Chondrocyte (in vitro differentiated cells): ENCODE data around the gene CWF19L1. TPM values are rescaled to one million over a fixed set of nuclear protein-coding genes. Genes with fewer than 3 reads are reported as not detected.
"Not testable (repeated sequence)": the region's sequence is repeated elsewhere in the genome, so short reads cannot be mapped to it uniquely, and the experiment has no call there.

ENCODE experiments used
- DNase-seq: peaks from one replicate; pipeline ENCODE4 v3.0.0; 2021; ENCODE audit warnings: mixed read lengths, low spot score
- H3K27ac Mint-ChIP-seq: one replicate; pipeline ENCODE4 v1.8.0; 2021; ENCODE audit warnings: mild to moderate bottlenecking, moderate library complexity, mixed read lengths; ENCODE audit not compliant: unreplicated experiment
- H3K27me3 Mint-ChIP-seq: 2 replicates; pipeline ENCODE4 v1.8.0; 2021; ENCODE audit warnings: low read depth, mixed read lengths
- H3K36me3 Mint-ChIP-seq: 2 replicates; pipeline ENCODE4 v1.8.0; 2021; ENCODE audit warnings: low read depth, mixed read lengths
- H3K4me1 Mint-ChIP-seq: 2 replicates; pipeline ENCODE4 v1.8.0; 2021; ENCODE audit warnings: low read depth, mild to moderate bottlenecking, mixed read lengths
- H3K4me3 Mint-ChIP-seq: one replicate; pipeline ENCODE4 v1.8.0; 2021; ENCODE audit warnings: mild to moderate bottlenecking, moderate library complexity, mixed read lengths; ENCODE audit not compliant: unreplicated experiment
- H3K9me3 Mint-ChIP-seq: 2 replicates; pipeline ENCODE4 v1.8.0; 2021; ENCODE audit warnings: low read depth, mixed read lengths
- total RNA-seq: library from RNA; stranded (reverse); gene quantifications from 3 replicates; pipeline ENCODE4 v1.2.1, GENCODE V29; 2021
- TF ChIP-seq, protein P1 (sequence below): fragments of 200-600 bp; sonication (generic); IDR thresholded peaks from 2 replicates; pipeline ENCODE4 v1.5.0; 2021; ENCODE audit warnings: antibody characterized with exemption, mild to moderate bottlenecking, moderate library complexity

CWF19L1 gene
- total RNA-seq, 1 donor from 2014 or later, result 14.1 TPM

DNA sequence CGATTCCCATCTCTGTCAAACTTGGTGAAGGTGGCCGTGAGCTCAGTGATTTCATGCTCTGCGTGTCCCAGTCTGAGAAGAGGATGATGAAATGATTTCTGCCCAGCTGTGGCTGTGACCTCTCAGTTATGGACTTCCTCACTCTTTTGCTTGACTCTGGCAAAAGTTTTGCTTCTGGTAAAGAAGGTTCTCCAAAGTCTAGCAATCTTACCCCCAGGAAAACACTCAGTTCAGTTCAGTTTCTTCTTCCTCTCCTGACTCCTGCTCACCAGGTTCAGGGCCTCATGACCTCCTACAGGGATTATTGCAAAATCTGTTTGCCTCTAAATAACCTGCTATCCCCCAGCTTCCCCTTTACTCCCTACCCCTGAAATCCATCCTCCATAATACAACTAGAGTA, 23.9 kb upstream of the CWF19L1 start:
- peaks cover 7% of the 10 kb centered on the region for H3K4me1 Mint-ChIP-seq
- H3K27me3 Mint-ChIP-seq, result peaks cover 39% of the 10 kb centered on the region
- no peak overlapping the region for H3K4me3 Mint-ChIP-seq
- DNase-seq, result no peak
- TF ChIP-seq, protein P1, sequence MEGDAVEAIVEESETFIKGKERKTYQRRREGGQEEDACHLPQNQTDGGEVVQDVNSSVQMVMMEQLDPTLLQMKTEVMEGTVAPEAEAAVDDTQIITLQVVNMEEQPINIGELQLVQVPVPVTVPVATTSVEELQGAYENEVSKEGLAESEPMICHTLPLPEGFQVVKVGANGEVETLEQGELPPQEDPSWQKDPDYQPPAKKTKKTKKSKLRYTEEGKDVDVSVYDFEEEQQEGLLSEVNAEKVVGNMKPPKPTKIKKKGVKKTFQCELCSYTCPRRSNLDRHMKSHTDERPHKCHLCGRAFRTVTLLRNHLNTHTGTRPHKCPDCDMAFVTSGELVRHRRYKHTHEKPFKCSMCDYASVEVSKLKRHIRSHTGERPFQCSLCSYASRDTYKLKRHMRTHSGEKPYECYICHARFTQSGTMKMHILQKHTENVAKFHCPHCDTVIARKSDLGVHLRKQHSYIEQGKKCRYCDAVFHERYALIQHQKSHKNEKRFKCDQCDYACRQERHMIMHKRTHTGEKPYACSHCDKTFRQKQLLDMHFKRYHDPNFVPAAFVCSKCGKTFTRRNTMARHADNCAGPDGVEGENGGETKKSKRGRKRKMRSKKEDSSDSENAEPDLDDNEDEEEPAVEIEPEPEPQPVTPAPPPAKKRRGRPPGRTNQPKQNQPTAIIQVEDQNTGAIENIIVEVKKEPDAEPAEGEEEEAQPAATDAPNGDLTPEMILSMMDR, result no peak
- H3K9me3 Mint-ChIP-seq, result no peaks in the 10 kb centered on the region
- H3K36me3 Mint-ChIP-seq, result peaks cover 3% of the 10 kb centered on the region
- H3K27ac Mint-ChIP-seq, result no peak overlapping the region

DNA sequence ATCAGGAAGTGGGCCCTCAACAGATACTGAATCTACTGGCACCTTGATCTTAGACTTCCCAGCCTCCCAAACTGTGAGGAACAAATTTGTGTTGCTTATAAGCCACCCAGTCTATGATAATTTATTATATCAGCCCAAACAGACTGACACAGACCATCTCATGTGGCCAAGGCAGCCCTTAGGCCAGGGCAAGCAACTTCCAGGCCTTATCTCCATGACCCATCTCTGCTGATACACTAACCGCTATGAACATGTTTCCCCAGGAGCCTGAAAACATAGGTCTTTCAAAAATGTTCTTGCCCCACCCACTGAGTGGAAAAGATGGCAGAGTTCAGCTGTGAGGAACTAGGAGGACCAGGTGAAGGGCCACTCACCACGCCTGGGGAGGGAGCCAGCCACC, 22.2 kb upstream of the CWF19L1 start:
- Mint-ChIP-seq H3K4me3 (no peak overlapping the region), H3K36me3 (peaks cover 5% of the 10 kb centered on the region), H3K27me3 (peaks cover 30% of the 10 kb centered on the region), H3K4me1 (peaks cover 23% of the 10 kb centered on the region), H3K9me3 (no peaks in the 10 kb centered on the region), H3K27ac (no peak overlapping the region)
- TF ChIP-seq, protein P1, result no peak
- DNase-seq, result no peak

DNA sequence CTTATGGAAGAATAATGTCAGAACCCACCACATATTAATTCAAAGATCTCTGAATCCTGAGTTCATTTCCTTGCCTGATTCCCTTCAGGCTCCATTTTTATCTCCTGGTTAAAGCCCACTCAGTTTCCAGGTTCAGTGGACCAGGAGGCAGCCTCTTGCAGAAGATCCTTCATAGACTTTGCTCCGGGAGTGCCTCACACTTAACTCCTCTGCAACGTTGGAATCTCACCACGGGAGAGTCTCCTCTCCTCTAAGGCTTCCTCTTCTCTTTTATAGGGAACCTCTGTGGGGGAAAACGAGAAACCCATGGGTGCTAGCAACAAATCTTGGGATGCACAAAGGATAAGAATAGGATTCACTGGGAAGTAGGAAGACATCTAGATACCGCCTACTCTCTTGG, 20.8 kb upstream of the CWF19L1 start:
- H3K4me1 Mint-ChIP-seq, result peaks cover 28% of the 10 kb centered on the region
- no peak for DNase-seq
- TF ChIP-seq, protein P1, result no peak
- H3K36me3 Mint-ChIP-seq, result peaks cover 6% of the 10 kb centered on the region
- peaks cover 17% of the 10 kb centered on the region for H3K27me3 Mint-ChIP-seq
- no peak overlapping the region for H3K27ac Mint-ChIP-seq
- no peaks in the 10 kb centered on the region for H3K9me3 Mint-ChIP-seq
- no peak overlapping the region for H3K4me3 Mint-ChIP-seq

DNA sequence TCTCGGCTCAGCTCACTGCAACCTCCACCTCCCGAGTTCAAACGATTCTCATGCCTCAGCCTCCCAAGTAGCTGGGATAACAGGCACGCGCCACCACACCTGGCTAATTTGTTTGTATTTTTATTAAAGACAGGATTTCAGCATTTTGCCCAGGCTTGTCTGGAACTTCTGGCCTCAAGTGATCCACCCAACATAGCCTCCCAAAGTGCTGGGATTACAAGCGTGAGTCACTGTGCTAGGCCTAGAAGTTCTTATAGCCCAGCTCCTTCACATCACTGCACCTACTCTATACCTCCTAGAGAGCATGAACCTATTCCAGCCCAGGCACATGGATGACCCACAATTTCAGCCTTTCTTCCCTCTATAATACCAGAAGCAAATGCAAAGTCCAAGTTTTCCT, 20.3 kb upstream of the CWF19L1 start:
- TF ChIP-seq, protein P1, result no peak
- Mint-ChIP-seq H3K27me3 (peaks cover 13% of the 10 kb centered on the region), H3K27ac (no peak overlapping the region), H3K4me3 (no peak overlapping the region), H3K4me1 (peaks cover 28% of the 10 kb centered on the region), H3K9me3 (no peaks in the 10 kb centered on the region), H3K36me3 (peaks cover 6% of the 10 kb centered on the region)
- DNase-seq, result no peak

DNA sequence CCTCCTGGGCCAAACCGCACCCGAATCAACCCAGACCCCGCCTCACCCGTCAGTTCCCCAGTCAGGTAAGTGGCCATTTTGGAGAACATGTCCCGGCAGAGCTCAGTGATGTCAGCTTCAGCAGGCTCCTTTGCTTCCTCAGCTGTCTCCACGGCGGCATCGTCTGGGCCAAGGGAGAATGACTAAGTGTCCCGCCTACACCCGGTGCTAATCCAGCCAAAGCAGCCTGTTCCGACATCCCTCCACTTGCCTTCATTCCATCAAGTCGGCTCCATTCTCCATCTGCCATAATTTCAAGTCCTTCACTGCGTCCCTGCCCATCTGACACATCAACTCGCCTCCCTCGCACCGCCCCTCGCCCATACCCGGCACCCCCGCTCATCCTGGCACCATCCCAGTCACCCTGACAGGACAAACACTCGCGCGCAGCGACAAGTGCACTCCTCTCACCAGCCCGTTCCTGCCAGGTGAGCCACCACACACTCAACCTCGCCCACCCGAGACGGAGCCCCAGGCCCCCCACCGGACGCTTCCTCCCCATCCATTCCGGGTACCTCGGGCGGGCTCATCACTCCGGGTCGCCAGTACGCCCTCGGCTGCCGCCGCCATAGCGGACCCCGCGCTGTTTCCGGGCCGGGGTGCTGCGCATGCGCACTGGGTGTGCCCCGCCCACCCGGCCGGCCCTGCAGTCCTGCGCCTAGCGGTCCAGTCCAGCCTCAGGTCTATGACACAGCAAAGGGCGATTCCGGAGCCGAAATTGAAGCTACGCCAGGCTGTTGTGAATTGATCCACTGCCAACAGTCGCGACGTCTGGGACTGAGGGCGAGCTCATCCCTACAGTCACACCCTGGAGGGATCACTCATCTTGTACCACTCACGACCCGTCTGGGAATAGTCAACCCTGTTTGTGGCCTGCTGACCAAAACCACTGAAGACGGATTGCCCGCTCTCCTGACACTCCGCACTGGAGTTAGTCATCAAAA, 18.9 kb upstream of the CWF19L1 start, which contains the start of gene BLOC1S2:
Gene BLOC1S2, minus strand, starts transcription at position 630 of the 983 bp plus-strand sequence. Its CDS starts 21 bp downstream, at position 609.
- peaks cover 4% of the 10 kb centered on the region for H3K36me3 Mint-ChIP-seq

DNA sequence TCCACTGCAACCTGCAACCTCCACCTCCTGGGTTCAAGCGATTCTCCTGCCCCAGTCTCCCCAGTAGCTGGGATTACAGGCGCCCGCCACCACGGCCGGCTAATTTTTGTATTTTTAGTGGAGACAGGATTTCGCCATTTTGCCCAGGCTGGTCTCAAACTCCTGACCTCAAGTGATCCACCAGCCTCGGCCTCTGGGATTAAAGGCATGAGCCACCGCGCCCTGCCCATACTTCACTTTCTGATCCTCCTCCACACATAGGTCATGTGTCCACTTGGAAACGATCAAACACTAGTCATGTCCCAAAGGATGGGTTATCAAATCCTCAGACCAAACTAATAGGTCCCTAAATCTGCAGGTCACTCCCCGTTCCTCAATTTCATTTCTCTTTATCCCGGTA, 17.9 kb upstream of the CWF19L1 start:
- H3K9me3 Mint-ChIP-seq, H3K36me3 Mint-ChIP-seq, H3K27me3 Mint-ChIP-seq, DNase-seq: not testable (repeated sequence)
- peaks cover 28% of the 10 kb centered on the region for H3K4me1 Mint-ChIP-seq
- peak overlapping the region; percentile 100 for H3K27ac Mint-ChIP-seq
- peak overlapping the region; percentile 100 for H3K4me3 Mint-ChIP-seq

More for the DNA sequence above, 18.9 kb upstream of the CWF19L1 start, which contains the start of gene BLOC1S2:
- DNase-seq, result peak; percentile 94
- H3K4me3 Mint-ChIP-seq, result peak within 1 kb of the TSS; percentile 100
- peak within 1 kb of the TSS; percentile 100 for H3K27ac Mint-ChIP-seq
- TF ChIP-seq, protein P1, result no peak
- H3K27me3 Mint-ChIP-seq, result peaks cover 5% of the 10 kb centered on the region
- H3K4me1 Mint-ChIP-seq, result peaks cover 28% of the 10 kb centered on the region
- no peaks in the 10 kb centered on the region for H3K9me3 Mint-ChIP-seq
